Cardiac fibroblast (primary cell): ENCODE data around the gene CCR5.

Experiments
- DNase-seq, 2 donors: peaks; one replicate each; pipeline versions ENCODE4 v3.0.0 to v3.0.0-alpha.2; 2010; ENCODE audit warnings: low read depth in 2 of 2
- H3K4me3 ChIP-seq, 2 donors: replicated peaks in 1 of 2; 1 replicate in 1 of 2; 2 replicates in 1 of 2; pipeline ENCODE4 v1.5.1; 2011; ENCODE audit warnings: low read depth in 2 of 2, low read length in 2 of 2, mild to moderate bottlenecking in 2 of 2, moderate library complexity in 1 of 2
- CTCF ChIP-seq: IDR thresholded peaks from one replicate; pipeline ENCODE4 v1.5.1; 2011; ENCODE audit warnings: low read depth, mild to moderate bottlenecking, low read length, inconsistent platforms

Gene CCR5

GRCh38 chr3:46358466-46358865, 12.3 kb upstream of the CCR5 start:
- TF ChIP-seq CTCF: no peak
- no peak overlapping the region for H3K4me3 ChIP-seq
- DNase-seq: no peak

- no peak for TF ChIP-seq CTCF
- H3K4me3 ChIP-seq: no peak overlapping the region
- peak in 1 of 2 donors; percentile 33 for DNase-seq
Measured at GRCh38 chr3:46359733-46360493, 10.8 kb upstream of the CCR5 start.

- TF ChIP-seq CTCF: no peak
- no peak for DNase-seq
Measured at GRCh38 chr3:46360907-46361306, 9.8 kb upstream of the CCR5 start.

GRCh38 chr3:46361408-46362283, 9.1 kb upstream of the CCR5 start:
- no peak overlapping the region for H3K4me3 ChIP-seq
- TF ChIP-seq CTCF: no peak
- DNase-seq: peak in 1 of 2 donors; percentile 9

More at GRCh38 chr3:46360907-46361306, 9.8 kb upstream of the CCR5 start:
- H3K4me3 ChIP-seq: no peak overlapping the region

- no peak for TF ChIP-seq CTCF
- DNase-seq: no peak
- H3K4me3 ChIP-seq: no peak overlapping the region
Measured at GRCh38 chr3:46365041-46365440, 5.7 kb upstream of the CCR5 start.

- H3K4me3 ChIP-seq: no peak overlapping the region
- no peak for DNase-seq
Measured at GRCh38 chr3:46365737-46366524, 4.8 kb upstream of the CCR5 start.

More at GRCh38 chr3:46365737-46366524, 4.8 kb upstream of the CCR5 start:
- no peak for TF ChIP-seq CTCF
